ENCODE data around the gene GTSF1L.

DNA sequence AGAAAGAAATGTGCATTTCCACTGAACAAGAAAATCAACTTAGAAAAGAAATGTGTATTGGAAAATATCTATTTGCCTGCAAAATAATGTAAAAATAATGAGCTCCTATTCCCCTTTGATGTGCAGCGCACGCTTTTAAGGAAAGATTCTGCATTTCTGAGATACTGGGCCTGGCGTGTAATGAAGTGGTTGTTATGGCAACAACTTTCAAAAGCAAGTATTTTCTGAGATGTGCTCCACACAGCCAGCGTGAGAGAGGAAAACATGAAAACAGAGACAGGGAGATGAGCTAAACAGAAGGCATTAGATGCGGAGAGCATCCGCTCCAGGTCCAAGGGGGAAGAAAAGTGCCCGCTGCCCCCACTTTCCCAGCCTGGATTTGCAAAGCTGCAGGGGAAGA lies 39.1 kb upstream of the GTSF1L start:
- no peak for TF ChIP-seq ZC3H10 (CRISPR knock-in tag; IDR thresholded peaks at IDR 0.05)
- no peak for TF ChIP-seq ZNF70 (CRISPR knock-in tag; IDR thresholded peaks at IDR 0.05)
- TF ChIP-seq ZFP30 (CRISPR knock-in tag; IDR thresholded peaks at IDR 0.05), result no peak
- no peak for TF ChIP-seq ZFP3 (CRISPR knock-in tag; IDR thresholded peaks at IDR 0.05)
